Measurements from ENCODE around the gene SLC35E3.

The SLC35E3 gene

GRCh38 chr12:68790952-68791234, 44.9 kb downstream of the SLC35E3 start:
- no peaks in the 10 kb centered on the region for H3K4me1 ChIP-seq
- no peak overlapping the region for H2AFZ ChIP-seq
- H3K27me3 ChIP-seq (ENCODE audit: control insufficient read depth, insufficient read depth, low read length): no peaks in the 10 kb centered on the region
- no peak overlapping the region for H3K9ac ChIP-seq
- no peak overlapping the region for H3K27ac ChIP-seq
- H3K9me3 ChIP-seq (ENCODE audit: control insufficient read depth, low read length): no peaks in the 10 kb centered on the region
- H3K4me2 ChIP-seq (ENCODE audit: low read length): no peak overlapping the region
- no peaks in the 10 kb centered on the region for H3K79me2 ChIP-seq
- H3K4me3 ChIP-seq (ENCODE audit: low read depth, low read length): no peak overlapping the region
- no peak for TF ChIP-seq CTCF (IDR thresholded peaks at IDR 0.05)
- H3K36me3 ChIP-seq (ENCODE audit: control insufficient read depth, insufficient read depth, low read length): no peaks in the 10 kb centered on the region

- H3K4me2 ChIP-seq (ENCODE audit: low read length): no peak overlapping the region
- H3K4me3 ChIP-seq (ENCODE audit: low read depth, low read length): no peak overlapping the region
- H3K27me3 ChIP-seq (ENCODE audit: control insufficient read depth, insufficient read depth, low read length): no peaks in the 10 kb centered on the region
- no peaks in the 10 kb centered on the region for H3K4me1 ChIP-seq
- H3K79me2 ChIP-seq: no peaks in the 10 kb centered on the region
- no peaks in the 10 kb centered on the region for H3K9me3 ChIP-seq (ENCODE audit: control insufficient read depth, low read length)
- H3K9ac ChIP-seq: no peak overlapping the region
- H3K36me3 ChIP-seq (ENCODE audit: control insufficient read depth, insufficient read depth, low read length): no peaks in the 10 kb centered on the region
- no peak overlapping the region for H3K27ac ChIP-seq
- H2AFZ ChIP-seq: no peak overlapping the region
- no peak for TF ChIP-seq CTCF (IDR thresholded peaks at IDR 0.05)
Observed at GRCh38 chr12:68791897-68792481, 46.0 kb downstream of the SLC35E3 start.

GRCh38 chr12:68792952-68793351, 47.0 kb downstream of the SLC35E3 start:
- no peaks in the 10 kb centered on the region for H3K9me3 ChIP-seq (ENCODE audit: control insufficient read depth, low read length)
- TF ChIP-seq CTCF (IDR thresholded peaks at IDR 0.05): no peak
- no peak overlapping the region for H3K9ac ChIP-seq
- no peak overlapping the region for H3K4me3 ChIP-seq (ENCODE audit: low read depth, low read length)
- no peak overlapping the region for H3K27ac ChIP-seq
- H3K79me2 ChIP-seq: no peaks in the 10 kb centered on the region
- H2AFZ ChIP-seq: no peak overlapping the region
- no peak overlapping the region for H3K4me2 ChIP-seq (ENCODE audit: low read length)
- no peaks in the 10 kb centered on the region for H3K4me1 ChIP-seq
- H3K27me3 ChIP-seq (ENCODE audit: control insufficient read depth, insufficient read depth, low read length): no peaks in the 10 kb centered on the region
- H3K36me3 ChIP-seq (ENCODE audit: control insufficient read depth, insufficient read depth, low read length): no peaks in the 10 kb centered on the region

- no peaks in the 10 kb centered on the region for H3K36me3 ChIP-seq (ENCODE audit: control insufficient read depth, insufficient read depth, low read length)
- no peaks in the 10 kb centered on the region for H3K79me2 ChIP-seq
- H3K27me3 ChIP-seq (ENCODE audit: control insufficient read depth, insufficient read depth, low read length): no peaks in the 10 kb centered on the region
- no peaks in the 10 kb centered on the region for H3K4me1 ChIP-seq
- H2AFZ ChIP-seq: no peak overlapping the region
- no peaks in the 10 kb centered on the region for H3K9me3 ChIP-seq (ENCODE audit: control insufficient read depth, low read length)
- H3K4me3 ChIP-seq (ENCODE audit: low read depth, low read length): no peak overlapping the region
- H3K4me2 ChIP-seq (ENCODE audit: low read length): no peak overlapping the region
- H3K9ac ChIP-seq: no peak overlapping the region
- no peak for TF ChIP-seq CTCF (IDR thresholded peaks at IDR 0.05)
- H3K27ac ChIP-seq: no peak overlapping the region
Observed at GRCh38 chr12:68793436-68793835, 47.5 kb downstream of the SLC35E3 start.

- H3K4me2 ChIP-seq (ENCODE audit: low read length): no peak overlapping the region
- no peak overlapping the region for H3K9ac ChIP-seq
- H3K9me3 ChIP-seq (ENCODE audit: control insufficient read depth, low read length): no peaks in the 10 kb centered on the region
- H3K79me2 ChIP-seq: no peaks in the 10 kb centered on the region
- no peaks in the 10 kb centered on the region for H3K27me3 ChIP-seq (ENCODE audit: control insufficient read depth, insufficient read depth, low read length)
- no peak for TF ChIP-seq CTCF (IDR thresholded peaks at IDR 0.05)
- no peak overlapping the region for H2AFZ ChIP-seq
- H3K4me3 ChIP-seq (ENCODE audit: low read depth, low read length): no peak overlapping the region
- H3K36me3 ChIP-seq (ENCODE audit: control insufficient read depth, insufficient read depth, low read length): no peaks in the 10 kb centered on the region
- H3K27ac ChIP-seq: no peak overlapping the region
- H3K4me1 ChIP-seq: no peaks in the 10 kb centered on the region
Observed at GRCh38 chr12:68793975-68794652, 48.1 kb downstream of the SLC35E3 start.
